HepG2 (cell line): ENCODE data around the gene PDRG1. TPM values are rescaled to one million over a fixed set of nuclear protein-coding genes. Genes with fewer than 3 reads are reported as not detected.
"Not testable (repeated sequence)": the region's sequence is repeated elsewhere in the genome, so short reads cannot be mapped to it uniquely, and the experiment has no call there.

ENCODE experiments used
- ATAC-seq: fragments of 200-7000 bp; cut with Tn5 transposase; 3 replicates; pipeline ENCODE4 v1.9.1; 2020; ENCODE audit warnings: mild to moderate bottlenecking, moderate library complexity
- BruUV-seq: library from RNA; stranded (reverse); fragments of 400-500 nt; replicated peaks from 2 replicates; lab custom pipeline; 2021; lab: Mats Ljungman, UMichigan
- CTCF ChIA-PET: fragments of 300-600 bp; formaldehyde crosslinking; extraction: SDS; loops from one replicate; lab custom pipeline; 2021; ENCODE audit warnings: low total read pairs, inconsistent platforms, low intra/inter-chr PET ratio; lab: Yijun Ruan, JAX
- POLR2A ChIA-PET: fragments of 350-600 bp; sonication (Branson Sonifier 250); formaldehyde crosslinking; loops from one replicate; lab custom pipeline; 2020; ENCODE audit warnings: antibody characterized with exemption, inconsistent platforms; lab: Yijun Ruan, JAX
- DNase-seq: peaks from one replicate; pipeline ENCODE4 v3.0.0-alpha.2; 2015; ENCODE audit warnings: low spot score
- FAIRE-seq: peaks from 3 replicates; lab custom pipeline; 2011; peaks lifted over from hg19 to GRCh38; lab: Jason Lieb, UNC
- H2AFZ ChIP-seq: one replicate; pipeline ENCODE4 v1.6.1; 2011; ENCODE audit warnings: low read length, inconsistent platforms
- H3K27ac ChIP-seq: fragments of 300-600 bp; 3 replicates; pipeline ENCODE4 v1.8.0; 2011; ENCODE audit warnings: mixed run types, mild to moderate bottlenecking, mixed read lengths, low read length, inconsistent platforms; ENCODE audit not compliant: insufficient read depth; ENCODE audit errors: extremely low read length
- H3K27me3 ChIP-seq, 2 experiments: fragments of 200-600 bp in 1 of 2; 2 replicates in 1 of 2; 3 replicates in 1 of 2; pipeline versions ENCODE4 v1.6.0 to v1.8.0; 2011; ENCODE audit warnings: low read length in 2 of 2, mild to moderate bottlenecking in 2 of 2, moderate library complexity in 2 of 2, inconsistent platforms in 1 of 2; ENCODE audit not compliant: insufficient read depth in 2 of 2, control insufficient read depth in 1 of 2
- H3K36me3 ChIP-seq, 2 experiments: fragments of 200-600 bp in 1 of 2; replicated peaks in 1 of 2; 2 replicates in 1 of 2; 3 replicates in 1 of 2; pipeline versions ENCODE4 v1.5.1 to v1.8.0; 2011; ENCODE audit warnings: low read length in 2 of 2, inconsistent platforms in 1 of 2; ENCODE audit not compliant: insufficient read depth in 2 of 2, control insufficient read depth in 1 of 2
- H3K4me1 ChIP-seq: 2 replicates; pipeline ENCODE4 v1.5.1; 2012; ENCODE audit warnings: low read length, inconsistent platforms; ENCODE audit not compliant: insufficient read depth
- H3K4me2 ChIP-seq: 2 replicates; pipeline ENCODE4 v1.6.0; 2011; ENCODE audit warnings: low read depth, low read length, inconsistent platforms
- H3K4me3 ChIP-seq, 3 experiments: fragments of 200-600 bp in 1 of 3; sonication (generic), shearing (Covaris generic) in 1 of 3; replicated peaks in 1 of 3; 2 replicates each; pipeline ENCODE4 v1.5.1; 2011 to 2016; ENCODE audit warnings: low read length in 3 of 3, inconsistent platforms in 2 of 3, low read depth in 2 of 3, mild to moderate bottlenecking in 2 of 3, control low read depth in 1 of 3, mixed read lengths in 1 of 3; ENCODE audit not compliant: insufficient read depth in 1 of 3
- H3K79me2 ChIP-seq: one replicate; pipeline ENCODE4 v1.6.1; 2011; ENCODE audit warnings: low read length, inconsistent platforms; ENCODE audit not compliant: insufficient read depth
- H3K9ac ChIP-seq: 2 replicates; pipeline ENCODE4 v1.6.0; 2011; ENCODE audit warnings: mild to moderate bottlenecking, low read depth, low read length, inconsistent platforms; ENCODE audit not compliant: insufficient read depth
- H3K9me3 ChIP-seq: 2 replicates; pipeline ENCODE4 v1.5.1; 2012; ENCODE audit warnings: mild to moderate bottlenecking, low read length
- H4K20me1 ChIP-seq: 2 replicates; pipeline ENCODE4 v1.6.0; 2011; ENCODE audit warnings: inconsistent platforms, mild to moderate bottlenecking, low read length, moderate library complexity; ENCODE audit not compliant: insufficient read depth
- NFRKB ChIP-seq: fragments of 450-650 bp; IDR thresholded peaks from 2 replicates; pipeline ENCODE4 v1.6.1; 2017
- PRMT3 ChIP-seq: sonication (generic); formaldehyde crosslinking; IDR thresholded peaks from 2 replicates; pipeline ENCODE4 v1.8.1; 2022; ENCODE audit warnings: low read depth, mild to moderate bottlenecking, moderate library complexity, missing genetic modification reagents, borderline replicate concordance
- WGBS: methylation state at CpG from one replicate; pipeline ENCODE4 v1.1.6; 2017; ENCODE audit warnings: low lambda C conversion rate; 5-methylcytosine and 5-hydroxymethylcytosine counted together
- in situ Hi-C: cut with HindIII; loops from 2 replicates; pipeline ENCODE4 v1.10.0; 2017; ENCODE audit warnings: low pct_unique_long_range_greater_than_20kb; ENCODE audit not compliant: extremely low pct_ligation_motif_present
- intact Hi-C: fragments of 100-400 bp; cut with micrococcal nuclease; formaldehyde crosslinking; loops from one replicate; pipeline ENCODE4 v1.10.0; 2022; ENCODE audit not compliant: unreplicated experiment
- polyA plus RNA-seq, 8 experiments: library from polyadenylated mRNA; depleted of rRNA in 3 of 8; stranded (reverse) in 7 of 8; unstranded in 1 of 8; fragments of >200 nt; fragmentation: Illumina TruSeq in 4 of 8; extraction: Trizol in 4 of 8; gene quantifications; 2 replicates each; pipeline versions ENCODE4 v1.2.1 to v1.2.3, GENCODE V29; 2011 to 2016; ENCODE audit warnings: low read depth in 4 of 8, missing spikeins in 1 of 8, mixed read lengths in 1 of 8; ENCODE audit not compliant: insufficient read depth in 1 of 8
- total RNA-seq, 5 experiments: library from RNA; depleted of rRNA; stranded (reverse); fragments of >200 nt; fragmentation: Illumina TruSeq; extraction: Trizol; gene quantifications; 2 replicates each; pipeline ENCODE4 v1.2.3, GENCODE V29; 2016; ENCODE audit warnings: low read depth in 1 of 5

PDRG1 gene
- total and polyA plus RNA-seq, 2 of the 13 experiments (the other 11 are each of a cell fraction or from before 2014, with no cell fraction given), result 16.6 to 18.0 TPM

GRCh38 chr20:31917962-31918412 lies 33.9 kb downstream of the PDRG1 start:
- H3K9ac ChIP-seq, POLR2A ChIA-PET, H3K79me2 ChIP-seq, H3K4me3 ChIP-seq, DNase-seq, H3K36me3 ChIP-seq, H2AFZ ChIP-seq, in situ Hi-C loops, CTCF ChIA-PET, H4K20me1 ChIP-seq, H3K27ac ChIP-seq, H3K4me2 ChIP-seq, FAIRE-seq, BruUV-seq, H3K4me1 ChIP-seq, H3K9me3 ChIP-seq, ATAC-seq, intact Hi-C loops: not testable (repeated sequence)
- WGBS, result 9% methylated on average over 7 of the region's 7 CpGs
- peaks cover 10 to 71% of the 10 kb centered on the region in 2 experiments for H3K27me3 ChIP-seq

GRCh38 chr20:31916708-31917107 lies 35.1 kb downstream of the PDRG1 start:
- 22% methylated on average over 4 of the region's 4 CpGs for WGBS
- H3K36me3 ChIP-seq, result no peaks in the 10 kb centered on the region
- ATAC-seq (no peak), FAIRE-seq (no peak), DNase-seq (no peak)
- TF ChIP-seq NFRKB, result no peak
- TF ChIP-seq PRMT3 (CRISPR knock-in tag), result no peak
- H2AFZ ChIP-seq, result no peak overlapping the region
- H3K27me3 ChIP-seq, result peaks cover 10 to 81% of the 10 kb centered on the region in 2 experiments
- in situ Hi-C loops, result no loop called here
- no peaks in the 10 kb centered on the region for H3K79me2 ChIP-seq
- no TSS peak for BruUV-seq
- H3K9me3 ChIP-seq, result no peaks in the 10 kb centered on the region
- no peak overlapping the region for H3K27ac ChIP-seq
- no peaks in the 10 kb centered on the region for H4K20me1 ChIP-seq
- no peak overlapping the region for H3K4me2 ChIP-seq
- no peak overlapping the region for H3K4me3 ChIP-seq
- H3K9ac ChIP-seq, result no peak overlapping the region
- intact Hi-C loops, result no loop called here
- CTCF ChIA-PET, result no interaction called here
- H3K4me1 ChIP-seq, result no peaks in the 10 kb centered on the region
- POLR2A ChIA-PET, result no interaction called here
